GM21717 (cell line): ENCODE measurements around the gene GLT1D1.

ENCODE experiments used
- ATAC-seq: cut with Tn5 transposase; IDR thresholded peaks from one replicate; pipeline ENCODE4 v1.9.1; 2021; ENCODE audit warnings: mild to moderate bottlenecking, moderate library complexity; ENCODE audit not compliant: unreplicated experiment

Gene GLT1D1

DNA sequence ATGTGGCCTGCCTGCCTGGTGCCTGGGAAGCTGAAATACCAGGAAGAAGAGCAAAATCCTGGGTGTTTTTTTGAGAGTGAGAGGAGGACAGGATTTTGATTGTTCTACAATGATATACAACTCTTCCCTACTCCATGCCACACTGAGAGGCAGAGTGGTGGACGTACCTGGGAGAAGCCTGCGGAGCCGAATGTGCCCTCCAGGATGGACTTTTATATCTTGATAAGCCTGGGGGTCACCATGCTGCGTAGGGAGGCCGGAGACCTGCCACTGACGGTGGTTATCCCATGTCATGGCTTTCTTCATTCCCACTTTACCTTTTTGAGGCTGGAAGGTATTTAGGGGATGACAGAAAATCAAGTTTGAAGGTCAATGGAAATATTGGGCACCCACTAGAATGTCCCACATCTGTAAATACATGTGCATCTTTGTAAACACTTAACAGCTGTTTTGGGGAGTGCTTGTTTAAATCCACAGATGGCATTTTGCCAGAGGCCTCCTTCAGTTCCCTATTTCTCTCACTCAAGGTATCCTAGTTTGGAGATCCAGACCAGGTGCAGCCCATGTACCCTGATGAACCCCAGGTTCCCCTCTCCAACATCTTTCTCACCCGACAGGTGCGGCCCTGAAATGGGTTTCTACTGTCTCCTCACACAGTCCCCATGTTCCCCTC lies 1.1 kb upstream of the GLT1D1 start:
- no peak for ATAC-seq

DNA sequence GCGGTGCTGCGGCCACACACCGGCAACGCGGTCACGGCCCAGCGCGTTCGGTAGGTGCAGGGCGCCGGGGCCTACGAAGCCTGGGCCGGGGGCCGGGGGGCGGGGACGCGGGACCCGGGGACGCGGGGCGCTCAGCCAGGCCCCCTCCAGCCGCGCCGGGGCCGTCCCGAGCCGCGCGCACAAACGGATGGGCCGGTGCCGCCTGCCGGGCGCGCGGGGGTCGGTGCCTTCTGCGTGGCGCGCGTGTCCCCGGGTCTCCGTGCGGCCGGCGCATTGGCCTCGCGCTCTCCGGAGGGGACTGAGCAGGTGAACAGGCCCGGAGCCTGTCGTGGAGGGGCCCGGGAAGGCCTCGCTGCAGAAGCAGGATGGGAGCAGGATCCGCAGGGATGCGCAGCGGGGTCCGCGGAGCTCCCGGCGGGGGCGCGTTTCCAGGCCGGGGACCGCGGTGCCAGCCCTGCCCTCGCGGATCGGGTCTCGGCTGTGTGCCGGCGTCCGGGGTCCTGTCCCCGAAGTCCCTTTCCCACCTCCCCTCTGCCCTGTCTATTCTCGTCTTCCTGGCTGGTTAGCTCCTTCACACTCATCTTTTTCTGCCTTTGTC lies 421 bp downstream of the GLT1D1 start:
- ATAC-seq = no peak

DNA sequence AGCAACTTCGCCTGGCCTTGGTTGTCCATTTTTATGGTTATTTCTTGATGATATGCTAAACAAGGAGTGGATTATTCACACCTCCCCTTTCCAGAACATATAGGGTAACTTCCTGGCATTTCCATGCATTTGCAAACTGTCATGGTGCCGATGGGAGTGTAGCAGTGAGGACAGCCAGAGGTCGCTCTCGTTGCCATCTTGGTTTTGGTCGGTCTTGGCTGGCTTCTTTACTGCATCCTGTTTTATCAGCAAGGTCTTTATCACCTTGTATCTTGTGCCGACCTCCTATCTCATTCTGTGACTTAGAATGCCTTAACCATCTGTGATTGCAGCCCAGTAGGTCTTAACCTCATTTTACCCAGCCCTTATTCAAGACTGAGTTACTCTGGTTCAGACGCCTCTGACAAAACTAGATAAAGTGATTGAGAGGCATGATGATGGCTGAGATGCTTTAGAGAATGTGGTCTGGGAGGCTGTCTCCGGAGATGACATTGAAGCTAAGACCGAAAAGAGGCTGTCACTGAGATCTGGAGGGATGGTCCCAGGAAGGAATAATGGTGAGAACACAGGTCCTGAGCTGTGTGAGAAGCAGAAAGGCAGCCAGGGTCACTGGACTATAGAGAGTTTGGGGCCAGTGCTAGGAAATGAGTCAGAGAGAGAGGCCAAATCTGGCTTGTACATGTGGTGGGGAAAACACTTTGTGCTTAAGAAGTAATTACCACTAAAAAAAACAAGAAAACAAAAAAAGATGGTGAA lies 2.9 kb downstream of the GLT1D1 start:
- ATAC-seq = no peak

DNA sequence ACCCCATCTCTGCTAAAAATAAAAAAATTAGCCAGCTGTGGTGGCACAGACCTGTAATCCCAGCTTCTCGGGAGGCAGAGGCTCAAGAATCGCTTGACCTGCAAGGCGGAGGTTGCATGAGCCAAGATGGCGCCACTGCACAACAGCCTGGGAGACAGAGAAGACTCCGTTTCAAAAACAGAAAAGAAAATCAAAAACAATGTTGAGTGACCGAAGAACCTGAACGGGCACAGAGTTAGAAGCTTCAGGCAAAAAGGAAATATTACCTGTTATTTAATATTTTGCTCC lies 3.5 kb downstream of the GLT1D1 start:
- ATAC-seq = no peak

- no peak for ATAC-seq
Measured at GRCh38 chr12:128857133-128857763, 4.0 kb downstream of the GLT1D1 start.

GRCh38 chr12:128859311-128859710 lies 6.0 kb downstream of the GLT1D1 start:
- no peak for ATAC-seq

DNA sequence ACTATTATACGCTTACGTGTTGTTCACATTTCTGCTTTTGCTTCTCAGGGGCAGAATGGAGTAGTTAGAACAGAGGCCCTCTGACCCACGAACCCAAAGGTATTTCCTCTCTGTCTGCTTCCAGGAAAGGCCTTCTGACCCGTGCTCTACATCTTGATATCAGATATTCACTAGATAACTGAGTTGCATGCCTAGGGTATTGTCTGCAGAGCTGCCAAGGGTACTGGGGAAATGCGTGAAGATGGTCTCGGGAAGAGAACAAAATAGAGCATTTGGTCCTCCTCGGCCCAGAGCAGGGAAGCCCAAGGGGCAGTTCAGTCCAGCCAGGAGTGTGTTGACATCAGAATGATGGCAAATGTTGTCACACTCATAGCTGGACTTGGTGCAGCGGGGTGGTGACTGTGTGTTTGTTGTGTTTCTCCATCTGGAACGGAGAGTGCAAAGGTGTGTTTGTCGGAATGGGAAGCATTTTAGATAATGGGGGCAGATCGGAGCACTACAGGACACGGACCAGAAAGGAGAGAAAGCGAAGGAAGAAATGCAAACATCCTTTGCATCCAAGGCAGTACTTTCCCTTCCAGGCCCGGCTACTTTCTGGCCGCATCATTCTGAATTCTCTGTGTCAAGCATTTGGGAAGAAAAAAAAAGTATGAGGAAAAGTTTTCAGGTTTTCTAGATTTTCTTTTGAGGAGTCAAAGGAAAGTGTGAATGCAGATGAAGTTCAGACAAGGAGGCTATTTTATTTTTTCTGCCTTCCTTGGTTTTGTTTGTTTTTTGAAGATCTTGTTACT lies 8.1 kb downstream of the GLT1D1 start:
- ATAC-seq = no peak

DNA sequence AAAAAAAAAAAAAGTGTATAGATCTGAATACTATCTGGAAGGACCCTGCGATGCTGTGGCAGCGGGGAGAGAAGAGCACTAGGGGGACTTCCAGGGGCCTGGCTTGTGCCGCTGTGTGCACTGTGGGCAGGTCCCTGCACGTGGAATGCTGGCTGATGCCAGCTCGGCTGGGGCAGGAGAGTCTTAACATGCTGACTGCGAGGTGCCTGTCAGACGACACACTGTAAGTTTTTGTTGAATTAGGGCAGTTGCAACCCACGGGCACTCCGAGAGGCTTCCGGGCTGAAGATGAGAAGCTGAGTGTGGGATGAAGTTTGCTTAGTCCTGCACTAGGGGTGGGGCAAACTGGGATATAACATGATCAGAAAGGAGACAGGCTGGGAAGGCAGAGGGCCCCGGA lies 10.7 kb downstream of the GLT1D1 start:
- no peak for ATAC-seq

DNA sequence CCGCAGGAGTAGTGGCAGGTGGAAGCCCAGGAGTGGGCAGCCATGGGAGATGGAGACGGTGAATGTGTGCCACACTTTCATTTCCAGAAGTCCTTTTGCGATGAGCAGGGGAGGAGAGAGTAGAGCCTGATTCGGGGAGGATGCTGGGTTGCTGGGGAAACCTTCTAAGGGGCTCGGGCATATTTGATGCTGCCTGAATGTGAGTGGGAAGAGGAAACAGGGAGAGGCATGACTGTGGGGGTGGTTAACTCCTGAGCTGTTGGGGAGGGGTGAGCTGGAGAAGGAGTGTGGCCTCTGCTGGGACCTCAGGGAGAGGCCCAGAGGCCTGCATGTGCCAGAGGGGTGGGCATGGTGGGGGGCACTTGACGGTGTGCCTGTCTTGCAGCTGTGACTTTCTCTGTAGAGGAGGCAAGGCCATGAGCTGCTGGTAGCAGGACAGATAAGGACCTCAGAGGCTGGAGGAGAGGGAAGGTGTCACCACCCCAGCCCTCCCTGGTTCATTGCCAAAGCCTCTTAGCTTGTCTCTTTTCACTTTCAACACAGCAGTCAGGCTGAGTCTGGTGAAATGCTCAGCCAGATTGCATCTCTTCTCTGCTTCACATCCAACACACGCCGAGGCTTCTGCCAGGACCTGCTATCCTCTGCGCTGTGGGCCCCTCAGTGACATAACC lies 11.4 kb downstream of the GLT1D1 start:
- no peak for ATAC-seq

GRCh38 chr12:128867466-128867865 lies 14.2 kb downstream of the GLT1D1 start:
- ATAC-seq = no peak

- ATAC-seq = no peak
Measured at GRCh38 chr12:128871516-128871892, 18.2 kb downstream of the GLT1D1 start.

GRCh38 chr12:128872303-128872702 lies 19.0 kb downstream of the GLT1D1 start:
- no peak for ATAC-seq

DNA sequence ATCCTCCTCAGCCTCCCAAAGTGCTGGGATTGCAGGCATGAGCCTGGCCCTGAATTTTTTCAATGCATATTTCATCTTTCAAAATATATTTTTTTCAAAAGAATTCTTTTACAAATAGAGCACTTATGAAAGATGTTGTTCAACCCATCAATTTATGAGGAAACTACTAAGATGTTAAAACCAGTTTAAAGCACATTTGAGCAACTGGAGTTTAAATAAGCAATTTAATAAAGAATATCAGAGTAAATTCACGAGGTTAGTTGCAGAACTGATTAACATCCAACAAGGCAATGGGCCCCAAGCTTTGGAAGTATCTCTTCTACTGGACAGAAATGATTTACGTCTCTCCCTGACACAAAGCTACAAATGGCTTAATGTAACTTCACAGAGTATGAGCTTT lies 23.3 kb downstream of the GLT1D1 start:
- no peak for ATAC-seq

- ATAC-seq = no peak
Measured at GRCh38 chr12:128879898-128880764, 26.9 kb downstream of the GLT1D1 start.

GRCh38 chr12:128891856-128892255 lies 38.6 kb downstream of the GLT1D1 start:
- no peak for ATAC-seq

- ATAC-seq = no peak
Measured at GRCh38 chr12:128903236-128903635, 50.0 kb downstream of the GLT1D1 start.

DNA sequence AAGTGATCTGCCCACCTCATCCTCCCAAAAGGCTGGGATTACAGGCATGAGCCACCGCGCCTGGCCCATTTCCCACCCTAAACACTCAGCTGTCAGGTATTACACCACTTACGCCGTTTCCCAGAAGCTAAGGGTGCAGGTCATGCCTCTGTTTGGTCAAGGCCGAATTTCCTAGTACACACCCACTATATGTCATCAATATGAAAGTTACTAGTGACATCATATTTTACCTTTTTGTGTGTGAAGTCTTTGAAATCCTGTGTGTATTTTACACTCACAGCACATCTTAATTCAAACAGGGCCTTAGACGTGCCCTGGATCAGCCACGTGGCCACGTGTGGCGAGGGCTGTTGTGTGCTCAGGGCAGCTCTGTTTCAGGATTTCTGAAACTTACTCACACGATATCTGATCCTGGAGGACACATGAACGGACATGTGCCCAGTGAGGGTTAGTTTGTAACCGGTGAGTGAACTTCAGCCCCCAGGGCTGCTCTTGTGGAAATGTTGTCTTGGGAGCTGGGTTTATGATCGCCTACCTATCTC lies 51.8 kb downstream of the GLT1D1 start:
- ATAC-seq = no peak

DNA sequence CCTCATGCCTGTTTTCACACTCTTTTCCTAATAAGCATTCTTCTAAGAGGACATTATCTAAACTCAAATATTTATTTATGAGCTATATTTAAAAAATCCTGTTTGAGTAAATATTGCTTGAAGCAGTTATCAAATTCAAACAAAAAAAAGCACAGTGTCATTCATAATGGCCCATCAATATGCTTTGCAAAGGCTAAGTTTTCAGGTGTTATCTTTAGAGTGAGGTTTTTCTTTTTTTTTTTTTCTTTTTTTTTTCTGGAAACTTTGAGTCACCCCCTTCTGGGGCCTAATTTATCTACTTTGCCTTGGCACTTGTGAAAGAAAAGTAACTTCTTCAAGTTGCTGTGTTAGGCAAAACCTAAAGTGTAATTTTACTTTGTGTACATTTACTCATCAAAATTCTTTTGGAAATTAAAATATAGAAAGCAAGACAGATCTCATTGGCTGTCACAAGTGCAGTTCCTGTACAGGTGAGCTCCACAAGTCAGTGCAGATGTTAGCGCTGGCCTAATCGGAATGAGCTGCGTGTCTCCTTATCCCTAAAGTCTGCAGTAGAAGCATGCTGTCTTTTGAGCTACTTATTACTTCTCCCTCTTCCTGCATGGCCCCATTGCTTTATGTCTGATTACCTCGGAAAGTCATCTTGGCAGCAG lies 53.3 kb downstream of the GLT1D1 start:
- no peak for ATAC-seq

DNA sequence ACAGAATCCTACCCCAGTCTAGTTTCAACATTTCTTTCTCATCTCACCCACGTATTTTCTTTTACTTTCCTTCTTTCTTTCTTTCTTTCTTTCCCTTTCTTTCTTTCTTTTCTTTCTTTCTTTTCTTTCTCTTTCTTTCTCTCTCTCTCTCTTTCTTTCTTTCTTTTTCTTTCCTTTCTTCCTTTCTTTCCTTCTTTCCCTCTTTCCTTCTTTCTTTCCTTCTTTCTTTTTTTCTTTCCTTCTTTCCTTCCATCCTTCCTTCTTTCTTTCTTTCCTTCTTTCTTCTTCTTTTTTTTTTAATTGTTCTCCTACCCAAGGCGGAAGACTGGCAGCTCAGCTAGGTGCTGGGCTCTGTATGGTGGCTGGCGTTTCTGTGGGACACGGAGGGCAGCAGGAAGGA lies 55.0 kb downstream of the GLT1D1 start:
- no peak for ATAC-seq
